GM21528 (cell line): Measurements from ENCODE around the gene THRA.
"Not testable (repeated sequence)": the region's sequence is repeated elsewhere in the genome, so short reads cannot be mapped to it uniquely, and the experiment has no call there.

Experiments used
- ATAC-seq: cut with Tn5 transposase; IDR thresholded peaks from one replicate; pipeline ENCODE4 v1.9.1; 2021; ENCODE audit warnings: mild to moderate bottlenecking, moderate library complexity; ENCODE audit not compliant: unreplicated experiment, low FRiP score

Gene THRA

DNA sequence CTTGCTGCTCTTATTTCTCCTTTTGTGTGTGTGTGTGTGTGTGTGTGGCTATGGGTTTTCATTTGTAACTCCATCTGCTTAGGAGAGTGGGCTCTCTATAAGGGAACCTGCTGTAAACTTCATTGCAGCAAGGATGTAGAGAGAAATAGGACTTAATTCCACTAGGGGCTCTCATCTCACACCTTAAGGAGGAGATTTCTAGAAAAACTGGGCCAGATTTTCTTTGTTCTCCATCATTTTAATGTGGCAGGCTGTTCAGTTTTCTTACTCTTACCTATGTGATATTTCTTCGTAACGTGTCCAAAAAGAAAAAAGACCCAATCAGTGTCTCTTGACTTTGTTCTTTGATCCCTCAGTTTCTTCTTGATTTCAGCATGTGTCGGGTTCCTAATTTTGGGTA lies 73.1 kb downstream of the THRA start:
- no peak for ATAC-seq

DNA sequence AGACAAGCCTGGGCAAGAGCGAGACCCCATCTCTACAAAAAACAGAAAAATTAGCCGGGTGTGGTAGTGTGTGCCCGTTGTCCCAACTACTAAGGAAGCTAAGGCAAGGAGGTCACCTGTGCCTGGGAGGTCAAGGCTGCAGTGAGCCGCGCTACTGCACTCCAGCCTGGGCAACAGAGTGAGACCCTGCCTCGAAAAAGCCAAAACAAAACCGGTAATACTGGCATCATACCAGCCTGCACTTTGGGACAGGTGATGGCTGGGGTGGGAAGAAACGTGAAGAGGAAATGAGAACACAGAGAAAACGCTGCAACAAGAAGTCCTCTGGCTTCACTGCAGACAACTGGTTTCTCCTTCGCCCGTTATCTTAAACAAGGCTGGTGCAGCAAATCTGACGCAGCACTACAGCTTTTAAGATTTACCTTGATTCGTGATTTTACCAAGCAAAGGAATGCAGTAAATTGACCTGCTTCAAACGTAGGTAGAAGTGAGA lies 76.8 kb downstream of the THRA start:
- peak; percentile 21 for ATAC-seq

DNA sequence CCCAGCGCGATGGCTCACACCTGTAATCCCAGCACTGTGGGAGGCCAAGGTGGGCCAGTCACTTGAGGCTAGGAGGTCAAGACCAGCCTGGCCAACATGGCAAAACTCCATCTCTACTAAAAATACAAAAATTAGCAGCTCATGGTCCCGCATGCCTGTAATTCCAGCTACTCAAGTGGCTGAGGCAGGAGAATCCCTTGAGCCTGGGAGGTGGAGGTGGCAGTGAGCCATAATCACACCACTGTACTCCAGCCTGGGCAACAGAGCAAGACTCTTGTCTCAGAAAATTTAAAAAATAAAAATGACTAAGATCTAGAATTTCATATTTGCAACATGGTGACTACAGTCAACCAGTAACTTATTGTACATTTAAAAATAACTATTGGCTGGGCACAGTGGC lies 80.4 kb downstream of the THRA start:
- not testable (repeated sequence) for ATAC-seq
